Ishikawa (cell line): ENCODE measurements around the gene ELFN1.

Experiments used
- CEBPB ChIP-seq: IDR thresholded peaks from 2 replicates; pipeline ENCODE4 v1.6.1; 2012
- CREB1 ChIP-seq: IDR thresholded peaks from 2 replicates; pipeline ENCODE4 v1.6.1; 2012; ENCODE audit warnings: low read depth
- EGR1 ChIP-seq: IDR thresholded peaks from 2 replicates; pipeline ENCODE4 v1.6.1; 2012
- EP300 ChIP-seq: IDR thresholded peaks from 2 replicates; pipeline ENCODE4 v1.6.1; 2012; ENCODE audit warnings: borderline replicate concordance
- FOXM1 ChIP-seq: IDR thresholded peaks from 2 replicates; pipeline ENCODE4 v1.6.1; 2012; ENCODE audit warnings: low read depth, borderline replicate concordance
- NFIC ChIP-seq: IDR thresholded peaks from 2 replicates; pipeline ENCODE4 v1.6.1; 2012
- RAD21 ChIP-seq: IDR thresholded peaks from 2 replicates; pipeline ENCODE4 v1.6.1; 2012; ENCODE audit warnings: low read depth
- TAF1 ChIP-seq: IDR thresholded peaks from 2 replicates; pipeline ENCODE4 v1.6.1; 2012; ENCODE audit warnings: low read depth, mild to moderate bottlenecking
- TCF12 ChIP-seq: IDR thresholded peaks from 2 replicates; pipeline ENCODE4 v1.6.1; 2012; ENCODE audit warnings: low read depth
- TEAD4 ChIP-seq: IDR thresholded peaks from 2 replicates; pipeline ENCODE4 v1.6.1; 2012
- YY1 ChIP-seq: IDR thresholded peaks from 2 replicates; pipeline ENCODE4 v1.6.1; 2012; ENCODE audit warnings: low read depth
- ZBTB7A ChIP-seq: IDR thresholded peaks from 2 replicates; pipeline ENCODE4 v1.6.1; 2012; ENCODE audit warnings: low read depth
- TF ChIP-seq, protein P1 (sequence below): IDR thresholded peaks from 2 replicates; pipeline ENCODE4 v1.6.1; 2012
- TF ChIP-seq, protein P2 (sequence below): IDR thresholded peaks from 2 replicates; pipeline ENCODE4 v1.6.1; 2012; ENCODE audit warnings: low read depth, mild to moderate bottlenecking
- TF ChIP-seq, protein P3 (sequence below): IDR thresholded peaks from 2 replicates; pipeline ENCODE4 v1.6.1; 2012

The ELFN1 gene

DNA sequence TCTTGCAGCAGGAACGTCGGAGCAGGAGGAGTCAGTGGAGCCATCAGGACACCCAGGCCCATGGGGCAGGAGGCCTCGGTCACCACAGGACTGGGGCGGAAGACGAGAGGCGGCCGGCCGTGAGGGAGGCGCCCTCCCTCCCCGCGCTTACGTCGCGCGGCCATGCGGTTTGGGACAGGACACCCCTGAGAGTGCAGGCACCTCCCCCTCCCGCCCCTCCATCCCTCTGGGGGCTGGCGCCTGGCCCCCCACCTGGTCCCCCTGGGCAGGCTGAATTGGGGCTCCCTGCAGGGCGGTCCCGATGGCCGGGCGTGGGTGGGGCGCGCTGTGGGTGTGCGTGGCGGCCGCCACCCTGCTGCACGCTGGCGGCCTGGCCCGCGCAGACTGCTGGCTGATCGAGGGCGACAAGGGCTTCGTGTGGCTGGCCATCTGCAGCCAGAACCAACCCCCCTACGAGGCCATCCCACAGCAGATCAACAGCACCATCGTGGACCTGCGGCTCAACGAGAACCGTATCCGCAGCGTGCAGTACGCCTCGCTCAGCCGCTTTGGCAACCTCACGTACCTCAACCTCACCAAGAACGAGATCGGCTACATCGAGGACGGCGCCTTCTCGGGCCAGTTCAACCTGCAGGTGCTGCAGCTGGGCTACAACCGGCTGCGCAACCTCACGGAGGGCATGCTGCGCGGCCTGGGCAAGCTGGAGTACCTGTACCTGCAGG, 74.4 kb downstream of the ELFN1 start:
- TF ChIP-seq, protein P1, sequence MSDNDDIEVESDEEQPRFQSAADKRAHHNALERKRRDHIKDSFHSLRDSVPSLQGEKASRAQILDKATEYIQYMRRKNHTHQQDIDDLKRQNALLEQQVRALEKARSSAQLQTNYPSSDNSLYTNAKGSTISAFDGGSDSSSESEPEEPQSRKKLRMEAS = no peak
- TF ChIP-seq RAD21 = no peak
- no peak for TF ChIP-seq CEBPB
- no peak for TF ChIP-seq EGR1
- no peak for TF ChIP-seq TCF12
- TF ChIP-seq, protein P2, sequence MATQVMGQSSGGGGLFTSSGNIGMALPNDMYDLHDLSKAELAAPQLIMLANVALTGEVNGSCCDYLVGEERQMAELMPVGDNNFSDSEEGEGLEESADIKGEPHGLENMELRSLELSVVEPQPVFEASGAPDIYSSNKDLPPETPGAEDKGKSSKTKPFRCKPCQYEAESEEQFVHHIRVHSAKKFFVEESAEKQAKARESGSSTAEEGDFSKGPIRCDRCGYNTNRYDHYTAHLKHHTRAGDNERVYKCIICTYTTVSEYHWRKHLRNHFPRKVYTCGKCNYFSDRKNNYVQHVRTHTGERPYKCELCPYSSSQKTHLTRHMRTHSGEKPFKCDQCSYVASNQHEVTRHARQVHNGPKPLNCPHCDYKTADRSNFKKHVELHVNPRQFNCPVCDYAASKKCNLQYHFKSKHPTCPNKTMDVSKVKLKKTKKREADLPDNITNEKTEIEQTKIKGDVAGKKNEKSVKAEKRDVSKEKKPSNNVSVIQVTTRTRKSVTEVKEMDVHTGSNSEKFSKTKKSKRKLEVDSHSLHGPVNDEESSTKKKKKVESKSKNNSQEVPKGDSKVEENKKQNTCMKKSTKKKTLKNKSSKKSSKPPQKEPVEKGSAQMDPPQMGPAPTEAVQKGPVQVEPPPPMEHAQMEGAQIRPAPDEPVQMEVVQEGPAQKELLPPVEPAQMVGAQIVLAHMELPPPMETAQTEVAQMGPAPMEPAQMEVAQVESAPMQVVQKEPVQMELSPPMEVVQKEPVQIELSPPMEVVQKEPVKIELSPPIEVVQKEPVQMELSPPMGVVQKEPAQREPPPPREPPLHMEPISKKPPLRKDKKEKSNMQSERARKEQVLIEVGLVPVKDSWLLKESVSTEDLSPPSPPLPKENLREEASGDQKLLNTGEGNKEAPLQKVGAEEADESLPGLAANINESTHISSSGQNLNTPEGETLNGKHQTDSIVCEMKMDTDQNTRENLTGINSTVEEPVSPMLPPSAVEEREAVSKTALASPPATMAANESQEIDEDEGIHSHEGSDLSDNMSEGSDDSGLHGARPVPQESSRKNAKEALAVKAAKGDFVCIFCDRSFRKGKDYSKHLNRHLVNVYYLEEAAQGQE = no peak
- TF ChIP-seq NFIC = no peak

DNA sequence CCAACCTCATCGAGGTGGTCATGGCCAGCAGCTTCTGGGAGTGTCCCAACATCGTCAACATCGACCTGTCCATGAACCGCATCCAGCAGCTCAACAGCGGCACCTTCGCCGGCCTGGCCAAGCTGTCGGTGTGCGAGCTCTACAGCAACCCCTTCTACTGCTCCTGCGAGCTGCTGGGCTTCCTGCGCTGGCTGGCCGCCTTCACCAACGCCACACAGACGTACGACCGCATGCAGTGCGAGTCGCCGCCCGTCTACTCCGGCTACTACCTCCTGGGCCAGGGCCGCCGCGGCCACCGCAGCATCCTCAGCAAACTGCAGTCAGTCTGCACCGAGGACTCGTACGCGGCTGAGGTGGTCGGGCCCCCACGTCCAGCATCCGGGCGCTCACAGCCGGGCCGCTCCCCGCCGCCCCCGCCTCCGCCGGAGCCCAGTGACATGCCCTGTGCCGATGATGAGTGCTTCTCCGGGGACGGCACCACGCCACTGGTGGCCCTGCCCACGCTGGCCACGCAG, 75.0 kb downstream of the ELFN1 start:
- TF ChIP-seq, protein P1 = no peak
- no peak for TF ChIP-seq TEAD4
- TF ChIP-seq, protein P3, sequence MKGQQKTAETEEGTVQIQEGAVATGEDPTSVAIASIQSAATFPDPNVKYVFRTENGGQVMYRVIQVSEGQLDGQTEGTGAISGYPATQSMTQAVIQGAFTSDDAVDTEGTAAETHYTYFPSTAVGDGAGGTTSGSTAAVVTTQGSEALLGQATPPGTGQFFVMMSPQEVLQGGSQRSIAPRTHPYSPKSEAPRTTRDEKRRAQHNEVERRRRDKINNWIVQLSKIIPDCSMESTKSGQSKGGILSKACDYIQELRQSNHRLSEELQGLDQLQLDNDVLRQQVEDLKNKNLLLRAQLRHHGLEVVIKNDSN = no peak
- no peak for TF ChIP-seq FOXM1
- TF ChIP-seq NFIC = no peak
- TF ChIP-seq ZBTB7A = no peak
- TF ChIP-seq TCF12 = no peak
- TF ChIP-seq CEBPB = no peak
- TF ChIP-seq EGR1 = no peak
- no peak for TF ChIP-seq TAF1
- TF ChIP-seq RAD21 = no peak

DNA sequence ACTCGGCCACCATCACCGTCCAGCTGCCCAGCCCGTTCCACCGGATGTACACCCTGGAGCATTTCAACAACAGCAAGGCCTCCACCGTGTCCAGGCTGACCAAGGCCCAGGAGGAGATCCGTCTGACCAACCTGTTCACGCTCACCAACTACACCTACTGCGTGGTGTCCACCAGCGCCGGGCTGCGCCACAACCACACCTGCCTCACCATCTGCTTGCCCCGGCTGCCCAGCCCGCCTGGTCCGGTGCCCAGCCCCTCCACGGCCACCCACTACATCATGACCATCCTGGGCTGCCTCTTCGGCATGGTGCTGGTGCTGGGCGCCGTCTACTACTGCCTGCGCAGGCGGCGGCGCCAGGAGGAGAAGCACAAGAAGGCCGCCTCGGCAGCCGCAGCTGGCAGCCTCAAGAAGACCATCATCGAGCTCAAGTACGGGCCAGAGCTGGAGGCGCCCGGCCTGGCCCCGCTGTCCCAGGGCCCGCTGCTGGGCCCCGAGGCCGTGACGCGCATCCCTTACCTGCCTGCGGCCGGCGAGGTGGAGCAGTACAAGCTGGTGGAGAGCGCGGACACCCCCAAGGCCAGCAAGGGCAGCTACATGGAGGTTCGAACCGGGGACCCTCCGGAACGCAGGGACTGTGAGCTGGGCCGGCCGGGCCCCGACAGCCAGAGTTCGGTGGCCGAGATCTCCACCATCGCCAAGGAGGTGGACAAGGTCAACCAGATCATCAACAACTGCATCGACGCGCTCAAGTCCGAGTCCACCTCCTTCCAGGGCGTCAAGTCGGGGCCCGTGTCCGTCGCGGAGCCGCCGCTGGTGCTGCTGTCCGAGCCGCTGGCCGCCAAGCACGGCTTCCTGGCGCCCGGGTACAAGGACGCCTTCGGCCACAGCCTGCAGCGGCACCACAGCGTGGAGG, 75.8 kb downstream of the ELFN1 start:
- no peak for TF ChIP-seq CEBPB
- TF ChIP-seq TEAD4 = no peak
- no peak for TF ChIP-seq EP300
- TF ChIP-seq RAD21 = no peak
- no peak for TF ChIP-seq NFIC
- TF ChIP-seq, protein P1 = no peak
- TF ChIP-seq YY1 = no peak
- TF ChIP-seq, protein P2 = no peak
- no peak for TF ChIP-seq CREB1

DNA sequence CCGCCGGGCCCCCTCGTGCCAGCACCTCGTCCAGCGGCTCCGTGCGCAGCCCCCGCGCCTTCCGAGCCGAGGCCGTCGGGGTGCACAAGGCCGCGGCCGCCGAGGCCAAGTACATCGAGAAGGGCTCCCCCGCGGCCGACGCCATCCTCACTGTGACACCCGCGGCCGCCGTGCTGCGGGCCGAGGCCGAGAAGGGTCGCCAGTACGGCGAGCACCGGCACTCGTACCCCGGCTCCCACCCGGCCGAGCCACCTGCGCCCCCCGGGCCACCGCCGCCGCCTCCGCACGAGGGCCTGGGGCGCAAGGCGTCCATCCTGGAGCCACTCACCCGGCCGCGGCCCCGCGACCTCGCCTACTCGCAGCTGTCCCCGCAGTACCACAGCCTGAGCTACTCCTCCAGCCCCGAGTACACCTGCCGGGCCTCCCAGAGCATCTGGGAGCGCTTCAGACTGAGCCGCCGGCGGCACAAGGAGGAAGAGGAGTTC, 76.5 kb downstream of the ELFN1 start:
- TF ChIP-seq TCF12 (no peak), YY1 (no peak), RAD21 (no peak), FOXM1 (no peak), CREB1 (no peak), ZBTB7A (no peak), TAF1 (no peak)
- TF ChIP-seq, protein P2 = no peak
